NCI-H146 treated with DMSO at 0.1 percent for 48 hours (cell line): ENCODE measurements around the gene TLX3.

Source experiments
- DNase-seq: peaks from one replicate; lab custom pipeline; 2025; ENCODE audit not compliant: unreplicated experiment; lab: John Stamatoyannopoulos, UW

Gene TLX3

DNA sequence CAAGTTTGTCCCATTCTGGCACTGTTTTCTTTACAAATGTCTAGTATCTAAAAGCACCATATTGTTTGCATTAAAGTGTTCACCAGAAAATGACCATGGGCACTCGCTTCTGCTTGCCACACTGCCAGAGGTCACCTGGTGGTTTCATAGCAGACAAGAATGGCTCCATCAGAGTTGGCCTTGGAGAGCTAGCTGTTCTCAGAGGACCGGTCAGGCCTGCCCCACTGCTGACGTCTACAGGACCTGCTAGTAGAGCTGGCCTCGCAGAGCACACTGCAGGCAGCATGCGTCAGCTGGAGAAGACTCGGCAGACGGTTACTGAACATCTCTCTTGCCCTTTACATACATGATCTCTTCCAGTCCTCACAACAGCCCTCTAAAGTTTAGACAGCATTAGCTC lies 8.7 kb upstream of the TLX3 start:
- no peak for DNase-seq

DNA sequence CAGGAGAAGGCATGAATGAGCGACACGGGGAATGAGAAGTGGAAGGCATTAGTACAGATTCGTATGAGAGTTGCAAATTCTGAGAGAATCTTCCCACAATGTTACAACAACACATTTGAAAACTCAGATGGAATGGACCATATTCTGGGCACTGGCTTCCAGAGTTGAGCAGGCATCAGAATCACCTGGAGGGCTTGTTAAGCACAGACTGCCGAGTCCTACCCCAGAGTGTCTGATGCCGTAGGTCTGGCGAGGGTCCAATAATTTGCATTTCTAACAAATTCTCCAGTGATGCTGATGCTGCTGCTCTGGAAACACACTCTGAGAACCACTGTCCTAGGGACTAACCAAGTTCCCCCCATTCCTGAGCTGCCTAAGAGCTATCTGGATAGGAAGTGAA lies 2.9 kb upstream of the TLX3 start:
- DNase-seq, result no peak

DNA sequence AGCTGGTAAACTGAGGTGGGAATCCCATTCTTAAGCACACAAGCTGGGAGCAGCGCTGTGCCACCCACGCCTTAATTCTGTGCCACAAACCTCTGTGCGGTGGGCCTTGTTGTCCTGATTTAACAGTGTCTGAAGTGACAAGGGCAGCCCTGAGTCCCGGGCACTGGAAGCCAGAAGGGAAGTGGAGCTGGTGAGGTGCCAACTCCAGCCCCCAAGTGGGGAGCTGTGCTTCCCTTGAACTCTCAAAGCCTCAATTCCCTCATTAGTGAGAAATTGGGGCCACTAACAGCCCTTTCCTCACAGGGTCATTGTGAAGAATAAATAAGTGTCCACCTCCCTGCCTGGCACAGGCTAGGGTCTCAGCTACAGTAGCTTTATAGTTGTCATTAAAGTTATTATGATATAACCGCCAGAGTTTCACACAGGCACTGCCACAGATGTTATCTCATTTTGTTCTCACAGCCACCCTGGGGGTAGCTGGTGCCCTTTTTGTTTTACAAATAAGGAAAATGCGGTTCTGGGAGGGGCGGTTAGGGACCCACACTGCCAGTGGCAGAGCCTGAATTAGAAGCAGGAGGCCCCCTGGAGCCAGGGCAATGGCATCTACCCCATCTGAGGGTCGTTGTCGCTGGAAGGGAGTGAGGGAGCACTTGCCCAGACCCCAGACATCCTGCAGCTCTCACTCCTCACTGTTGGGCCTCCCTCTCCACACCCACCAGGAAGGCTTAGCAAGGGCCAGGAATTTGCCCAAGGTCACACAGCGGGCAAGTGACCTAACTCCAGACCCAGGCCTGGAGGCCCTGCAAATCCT lies 2.1 kb upstream of the TLX3 start:
- DNase-seq, result no peak

DNA sequence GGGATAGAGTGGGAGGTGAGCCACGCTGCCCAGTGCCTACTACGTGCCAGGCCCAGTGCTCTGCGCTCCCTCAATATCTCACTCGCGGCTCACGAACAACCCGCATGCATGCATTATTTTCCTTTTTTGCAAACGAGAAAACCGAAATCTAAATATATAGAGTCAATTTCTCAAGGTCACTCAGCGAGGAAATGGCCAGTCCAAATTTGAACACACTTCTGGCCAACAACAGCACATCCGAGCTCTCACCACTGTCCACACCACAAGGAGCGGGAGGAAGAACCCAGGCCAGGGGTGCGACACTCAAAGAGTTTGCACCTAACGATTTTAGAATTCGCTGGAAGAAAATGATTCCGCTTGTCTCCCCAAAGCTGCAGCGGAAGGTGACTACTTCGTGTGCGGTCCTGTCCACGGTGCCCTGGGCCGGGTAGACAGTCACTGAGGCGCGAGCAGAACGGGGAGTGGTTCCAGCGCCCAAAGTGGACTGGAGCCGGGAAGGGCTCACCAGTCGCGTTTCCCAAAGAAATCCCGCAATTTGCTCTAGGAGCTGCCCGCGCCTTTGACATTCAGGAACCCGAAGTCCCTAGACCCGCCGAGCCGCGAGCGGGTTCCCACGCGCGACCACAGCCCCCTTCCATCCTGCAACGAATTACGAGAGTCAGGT lies 1.1 kb upstream of the TLX3 start:
- DNase-seq, result no peak

DNA sequence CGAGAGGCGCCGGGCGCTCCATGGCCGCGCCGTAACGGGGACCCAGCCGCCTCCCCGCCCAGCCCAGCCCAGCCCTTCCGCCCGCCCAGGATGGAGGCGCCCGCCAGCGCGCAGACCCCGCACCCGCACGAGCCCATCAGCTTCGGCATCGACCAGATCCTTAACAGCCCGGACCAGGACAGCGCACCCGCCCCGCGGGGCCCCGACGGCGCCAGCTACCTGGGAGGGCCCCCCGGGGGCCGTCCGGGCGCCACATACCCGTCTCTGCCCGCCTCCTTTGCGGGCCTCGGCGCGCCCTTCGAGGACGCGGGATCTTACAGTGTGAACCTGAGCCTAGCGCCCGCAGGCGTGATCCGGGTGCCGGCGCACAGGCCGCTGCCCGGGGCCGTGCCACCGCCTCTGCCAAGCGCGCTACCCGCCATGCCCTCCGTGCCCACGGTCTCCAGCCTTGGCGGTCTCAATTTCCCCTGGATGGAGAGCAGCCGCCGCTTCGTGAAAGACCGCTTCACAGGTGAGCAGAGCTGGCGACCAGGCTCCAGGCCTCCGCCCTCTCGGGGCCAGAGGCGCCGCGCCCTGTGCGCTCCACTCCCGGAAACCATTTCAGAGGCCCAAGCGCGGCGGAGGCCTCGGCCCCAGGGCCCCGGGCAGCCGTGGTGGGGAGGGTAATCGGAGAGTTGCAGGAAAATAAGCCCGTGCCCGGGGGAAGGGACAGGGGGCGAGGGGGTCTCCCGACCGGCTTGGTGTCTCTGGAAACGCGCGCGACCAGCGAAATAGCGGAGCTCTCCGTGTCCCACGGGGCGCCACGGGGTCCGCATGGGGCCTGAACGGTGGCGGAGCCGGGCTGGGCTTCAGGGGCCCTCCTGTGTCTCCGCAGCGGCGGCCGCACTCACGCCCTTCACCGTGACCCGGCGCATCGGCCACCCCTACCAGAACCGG lies 496 bp downstream of the TLX3 start:
- no peak for DNase-seq

DNA sequence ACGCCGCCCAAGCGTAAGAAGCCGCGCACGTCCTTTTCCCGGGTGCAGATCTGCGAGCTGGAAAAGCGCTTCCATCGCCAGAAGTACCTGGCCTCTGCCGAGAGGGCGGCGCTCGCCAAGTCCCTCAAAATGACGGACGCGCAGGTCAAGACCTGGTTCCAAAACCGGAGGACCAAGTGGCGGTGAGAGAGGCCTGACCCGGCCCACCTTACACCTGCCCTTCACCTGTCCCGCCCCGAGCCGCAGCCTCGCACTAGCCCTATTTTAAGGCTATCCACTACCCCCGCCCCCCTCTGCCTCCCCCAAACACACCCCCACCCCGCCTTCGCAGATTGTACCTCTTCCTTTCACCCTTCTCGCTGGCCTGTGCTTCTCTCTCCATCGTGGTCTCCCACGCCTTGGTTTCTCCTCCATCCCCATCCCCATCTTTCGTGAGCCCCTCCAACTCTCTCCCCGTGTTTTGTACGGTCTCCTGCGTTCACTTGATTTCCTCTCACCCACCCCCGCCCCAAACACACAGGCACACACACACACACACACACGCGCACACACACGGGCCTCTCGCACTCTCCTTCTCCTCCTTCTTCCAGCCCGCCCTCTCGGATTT lies 1.3 kb downstream of the TLX3 start:
- no peak for DNase-seq

DNA sequence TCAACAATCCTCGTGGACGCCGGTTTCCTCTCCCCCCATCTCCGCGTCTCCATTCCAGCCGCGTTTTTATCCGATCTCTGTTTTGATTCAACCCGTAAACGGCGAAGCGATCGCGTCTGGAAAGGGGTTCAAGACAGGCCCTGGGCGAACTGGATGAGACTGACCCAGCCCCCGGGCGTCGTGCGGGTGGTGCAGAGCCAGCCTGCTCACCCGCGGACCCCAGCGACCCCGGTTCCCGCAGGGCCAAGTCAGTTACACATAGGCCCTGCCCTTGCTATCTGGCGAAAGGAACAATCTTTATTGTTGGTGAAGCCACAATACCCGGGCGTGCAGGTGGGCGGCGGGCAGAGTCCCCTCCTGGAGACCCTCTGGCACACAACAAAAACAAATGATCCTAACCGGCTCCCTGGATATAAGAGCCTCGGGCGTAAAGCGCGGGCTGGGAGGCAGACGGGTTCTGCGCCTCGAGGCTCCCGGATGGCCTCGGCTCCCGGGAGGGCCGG lies 1.8 kb downstream of the TLX3 start:
- DNase-seq, result no peak

DNA sequence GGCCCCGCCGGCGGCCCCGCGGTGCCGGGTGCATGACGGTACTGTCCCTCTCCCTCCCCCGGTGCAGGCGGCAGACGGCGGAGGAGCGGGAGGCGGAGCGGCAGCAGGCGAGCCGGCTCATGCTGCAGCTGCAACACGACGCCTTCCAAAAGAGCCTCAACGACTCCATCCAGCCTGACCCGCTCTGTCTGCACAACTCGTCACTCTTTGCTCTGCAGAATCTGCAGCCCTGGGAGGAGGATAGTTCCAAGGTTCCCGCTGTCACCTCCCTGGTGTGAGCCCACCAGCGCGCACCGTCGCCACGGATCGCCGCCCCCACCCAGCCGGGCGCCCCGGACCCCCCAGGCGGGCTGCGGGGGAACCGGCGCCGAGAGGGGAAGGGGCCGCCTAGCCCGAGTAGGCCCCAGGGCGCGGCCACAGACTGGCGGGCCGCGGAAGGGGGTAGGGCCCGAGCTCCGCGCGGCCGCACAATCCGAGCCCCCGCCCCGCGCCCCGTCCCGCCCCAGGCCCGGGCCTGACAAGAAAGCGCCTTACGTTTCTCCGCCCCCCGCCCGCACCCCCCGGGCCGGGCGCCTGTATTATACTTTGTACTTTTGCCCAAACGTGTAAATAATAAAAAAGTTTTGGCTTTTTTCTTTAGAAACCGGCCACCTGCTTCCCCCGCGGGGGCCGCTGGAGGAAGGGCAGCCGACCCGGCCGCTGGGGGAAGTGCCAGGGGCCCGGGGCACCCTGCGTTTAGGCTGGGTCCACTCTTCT lies 2.5 kb downstream of the TLX3 start:
- no peak for DNase-seq

DNA sequence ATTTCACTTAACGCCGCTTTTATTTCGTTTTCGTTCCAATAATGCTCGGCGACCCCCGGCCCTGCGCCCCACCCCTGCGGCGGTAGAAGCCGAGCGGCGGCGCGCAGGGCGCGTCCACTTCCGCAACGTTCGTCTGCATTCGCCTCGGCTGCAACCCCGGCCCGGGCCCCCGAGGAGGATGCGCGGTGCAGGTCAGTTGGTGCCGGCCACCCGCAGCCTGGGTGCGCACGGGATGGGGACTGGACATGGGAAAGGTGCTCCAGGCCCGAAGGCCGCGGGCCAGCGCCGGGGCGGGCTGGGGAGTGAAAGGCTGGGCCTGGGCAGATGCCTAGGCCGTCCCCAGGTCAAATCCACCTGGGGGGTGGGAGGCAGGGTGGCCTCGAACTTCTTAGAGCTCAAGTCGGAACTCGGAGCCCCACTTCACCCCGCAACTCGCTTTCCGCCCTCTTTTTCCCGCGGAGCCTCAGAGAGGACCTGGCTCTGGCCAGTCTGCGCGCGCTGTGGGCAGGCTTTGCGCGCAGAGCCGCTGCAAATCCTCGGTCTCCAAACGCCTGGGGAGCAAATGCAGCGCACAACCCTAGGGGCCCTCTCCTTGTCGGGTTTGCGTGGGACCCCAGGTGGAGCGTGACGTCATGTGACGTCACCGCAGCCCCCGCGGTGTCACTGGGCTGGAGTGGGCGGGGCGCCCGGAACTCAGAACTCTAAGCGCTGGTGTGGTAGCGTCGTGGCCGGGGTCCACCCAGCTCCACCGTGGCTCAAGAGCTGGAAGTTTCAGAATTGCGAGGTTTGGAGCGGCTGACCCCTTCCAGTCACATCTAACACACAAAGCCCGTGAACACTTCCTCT lies 3.3 kb downstream of the TLX3 start:
- no peak for DNase-seq

DNA sequence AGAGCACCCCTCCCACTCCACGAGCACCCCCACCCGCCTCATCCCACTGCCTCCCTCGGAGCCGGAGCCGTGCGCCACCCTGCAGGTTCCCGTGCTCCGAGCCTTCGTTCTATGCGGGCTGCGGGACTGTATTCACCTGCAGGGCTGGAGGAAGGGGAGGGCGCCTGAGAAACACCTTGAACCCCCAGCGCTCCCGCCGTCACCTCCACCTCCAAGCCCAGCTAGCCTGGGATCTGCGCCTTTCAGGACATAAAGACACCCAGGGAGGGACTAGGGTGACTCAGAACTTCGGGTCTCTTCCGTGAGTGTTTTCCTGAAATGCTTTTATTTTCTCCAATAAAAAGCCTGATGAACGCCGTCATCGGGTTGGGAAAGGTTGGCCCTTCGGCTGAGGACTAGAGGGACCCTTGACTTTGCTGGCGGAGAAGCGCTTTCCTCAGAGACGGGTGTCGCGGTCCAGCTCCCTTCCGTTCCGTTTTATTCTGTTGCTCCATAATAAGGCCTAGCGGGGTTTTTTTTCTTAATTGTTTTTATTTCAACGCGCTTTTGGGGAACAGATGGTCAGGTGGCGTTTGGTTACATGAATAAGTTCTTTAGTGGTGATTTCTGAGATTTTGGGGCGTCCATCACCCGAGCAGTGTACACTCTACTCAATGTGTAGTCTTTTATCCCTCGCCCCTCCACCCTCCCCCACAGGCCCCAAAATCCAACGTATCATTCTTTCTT lies 4.6 kb downstream of the TLX3 start:
- DNase-seq, result no peak

DNA sequence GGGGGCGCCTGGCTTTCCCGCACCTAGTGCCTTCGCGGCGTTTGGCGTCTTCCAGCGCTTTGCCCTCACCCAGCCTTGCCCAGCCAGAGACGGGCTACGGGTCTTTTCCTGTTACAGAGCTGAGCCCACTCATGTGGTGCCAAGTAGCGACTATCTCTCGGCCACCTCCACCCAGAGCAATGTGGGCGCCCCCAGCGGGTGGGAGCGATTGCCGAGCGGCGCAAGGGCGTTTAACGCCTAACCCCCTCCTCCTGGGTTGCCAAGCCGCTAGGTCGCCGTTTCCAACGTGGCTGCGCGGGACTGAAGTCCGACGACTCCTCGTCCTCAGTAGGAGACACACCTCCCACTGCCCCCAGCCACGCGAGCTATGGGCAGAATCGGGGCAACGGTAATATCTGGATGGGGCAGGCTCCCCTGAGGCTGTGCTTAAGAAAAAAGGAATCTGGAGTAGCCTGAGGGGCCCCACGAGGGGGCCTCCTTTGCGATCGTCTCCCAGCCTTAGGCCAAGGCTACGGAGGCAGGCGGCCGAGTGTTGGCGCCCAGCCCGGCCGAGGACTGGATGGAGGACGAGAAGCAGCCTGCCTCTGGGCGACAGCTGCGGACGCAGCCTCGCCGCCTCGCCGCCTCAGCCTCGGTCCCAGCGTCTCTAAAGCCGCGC lies 5.8 kb downstream of the TLX3 start:
- no peak for DNase-seq

DNA sequence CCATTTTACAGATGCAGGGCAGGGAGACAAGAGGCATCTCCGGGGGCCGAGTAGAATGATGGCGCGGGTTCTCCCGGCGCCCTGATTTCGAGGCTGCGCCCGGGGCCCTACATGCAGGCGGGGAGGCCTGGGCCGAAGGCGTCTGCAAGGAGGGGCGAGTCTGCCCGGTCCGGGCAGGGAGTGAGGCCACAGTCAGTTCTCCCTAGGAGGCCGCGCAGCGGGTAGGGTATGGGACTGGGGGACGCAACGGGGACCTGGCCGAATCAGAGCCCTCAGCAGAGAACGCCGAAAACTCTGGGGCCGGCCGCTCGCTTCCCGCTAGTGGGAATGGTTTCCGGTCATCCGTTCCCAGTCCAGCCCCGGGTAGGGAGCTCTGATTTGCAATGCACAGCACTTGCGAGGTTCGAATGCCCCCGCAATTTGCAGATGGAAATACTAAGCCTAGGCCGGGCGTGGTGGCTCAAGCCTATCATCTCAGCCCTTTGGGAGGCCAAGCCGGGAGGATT lies 6.4 kb downstream of the TLX3 start:
- no peak for DNase-seq

DNA sequence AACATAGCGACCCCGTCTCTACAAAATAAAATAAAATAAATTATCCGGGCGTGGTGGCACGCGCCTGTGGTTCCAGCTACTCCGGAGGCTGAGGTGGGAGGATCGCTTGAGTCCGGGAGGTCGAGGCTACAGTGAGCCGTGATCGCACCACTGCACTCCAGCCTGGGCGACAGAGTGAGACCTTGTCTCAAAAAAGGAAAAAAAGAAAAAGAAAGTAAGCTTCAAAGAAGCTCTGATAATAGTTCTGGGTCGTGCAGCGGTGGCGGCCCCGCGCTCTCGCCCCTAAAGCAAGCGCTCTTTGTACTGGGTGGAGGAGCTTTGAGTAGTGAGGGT lies 6.8 kb downstream of the TLX3 start:
- no peak for DNase-seq

DNA sequence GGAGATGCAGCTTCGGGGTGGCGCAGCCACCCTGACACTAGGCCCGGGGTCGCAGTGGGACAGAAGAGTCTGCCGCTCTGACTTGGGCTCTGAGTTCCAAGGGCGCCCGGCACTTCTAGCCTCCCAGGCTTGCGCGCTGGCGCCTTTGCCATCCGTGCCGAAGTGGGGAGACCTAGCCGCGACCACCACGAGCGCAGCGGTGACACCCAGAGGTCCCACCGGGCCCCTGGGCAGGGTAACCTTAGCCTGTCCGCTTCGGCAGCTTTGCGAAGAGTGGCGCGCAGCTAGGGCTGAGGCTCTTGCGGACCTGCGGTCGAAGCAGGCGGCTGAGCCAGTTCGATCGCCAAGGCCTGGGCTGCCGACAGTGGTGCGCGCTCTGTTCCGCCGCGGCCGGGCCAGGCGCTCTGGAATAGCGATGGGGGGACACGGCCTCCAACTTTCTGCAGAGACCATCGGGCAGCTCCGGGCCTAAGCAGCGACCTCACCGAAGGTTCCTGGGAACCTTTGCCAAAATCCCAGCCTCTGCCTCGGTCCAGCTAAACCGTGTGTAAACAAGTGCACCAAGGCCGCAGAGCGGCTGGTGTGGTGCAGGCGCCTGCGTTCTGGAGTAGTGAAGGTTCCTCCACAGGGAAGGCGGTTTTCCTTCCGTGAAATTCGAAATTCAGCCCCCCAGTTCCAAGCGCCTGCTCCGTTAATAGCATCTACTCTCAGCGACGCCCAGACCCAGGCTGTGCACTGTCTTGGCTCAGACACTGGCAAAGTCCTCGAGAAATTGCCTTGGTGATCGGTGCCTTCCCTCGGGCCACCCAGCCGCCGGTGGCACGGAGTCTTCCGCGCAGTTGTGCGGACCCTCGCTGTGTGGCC lies 7.4 kb downstream of the TLX3 start:
- no peak for DNase-seq

DNA sequence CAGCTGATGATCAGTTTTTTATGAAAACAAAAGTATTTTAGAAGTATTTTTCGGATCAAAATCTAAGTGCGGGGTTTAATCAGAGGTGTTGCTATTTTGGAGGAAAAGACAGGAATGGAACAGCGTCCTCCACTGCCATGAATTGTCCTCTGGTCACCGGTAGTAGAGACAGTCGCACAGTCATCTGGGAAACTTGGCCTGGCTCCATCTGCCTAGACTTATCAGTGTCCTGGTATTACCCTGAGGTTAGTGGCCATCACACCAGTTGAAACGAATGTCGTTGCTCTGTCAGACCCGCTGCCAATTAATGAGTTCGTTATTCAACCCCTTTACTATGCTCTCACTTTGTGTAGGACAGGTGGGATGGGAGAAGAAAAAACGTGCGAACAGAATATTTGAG lies 8.2 kb downstream of the TLX3 start:
- no peak for DNase-seq

DNA sequence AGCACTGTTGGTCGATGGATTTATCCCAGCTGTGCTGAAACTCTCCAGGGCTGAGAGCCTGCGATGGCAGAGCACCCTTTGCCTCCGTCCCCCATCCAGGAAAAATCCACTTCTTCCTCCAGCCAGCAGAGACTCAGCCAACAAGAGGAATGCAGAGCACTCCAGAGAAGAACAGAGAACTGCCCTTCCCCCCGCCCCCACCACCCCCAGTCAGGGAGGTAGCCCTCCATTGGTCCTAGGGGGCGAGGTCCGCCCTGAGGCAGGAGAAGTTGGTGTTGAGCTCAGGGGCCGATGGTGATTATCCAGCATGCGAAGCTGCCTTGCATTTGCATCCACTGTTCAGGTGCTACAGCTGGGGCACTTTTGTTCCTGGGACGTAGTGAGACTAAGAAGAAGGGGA lies 9.0 kb downstream of the TLX3 start:
- DNase-seq, result no peak

DNA sequence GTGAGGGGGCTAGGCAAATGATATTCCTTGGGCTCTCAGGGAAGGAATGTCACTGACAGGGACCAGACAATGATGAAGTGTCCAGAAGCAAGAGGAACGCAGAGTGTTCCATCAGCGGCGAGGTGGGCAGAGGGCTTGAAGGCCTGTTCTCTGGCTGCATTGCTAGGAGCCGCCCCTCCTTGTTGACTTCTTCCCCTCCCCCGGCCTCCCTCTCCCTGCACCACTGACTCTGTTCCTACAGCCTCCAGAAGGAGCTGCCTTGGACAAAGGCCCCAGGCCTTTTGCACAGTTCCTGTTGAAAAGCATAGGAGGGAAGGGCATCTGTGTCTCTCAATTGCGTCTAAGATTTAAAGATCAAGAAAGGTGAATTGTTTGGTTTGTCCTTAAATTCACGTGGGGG lies 12.4 kb downstream of the TLX3 start:
- no peak for DNase-seq
